ENCODE data around the gene PHEX. TPM values are rescaled to one million over a fixed set of nuclear protein-coding genes. Genes with fewer than 3 reads are reported as not detected.

PHEX gene
- polyA plus RNA-seq, 10 donors: 0.56 to 3.9 (median 0.97) TPM

DNA sequence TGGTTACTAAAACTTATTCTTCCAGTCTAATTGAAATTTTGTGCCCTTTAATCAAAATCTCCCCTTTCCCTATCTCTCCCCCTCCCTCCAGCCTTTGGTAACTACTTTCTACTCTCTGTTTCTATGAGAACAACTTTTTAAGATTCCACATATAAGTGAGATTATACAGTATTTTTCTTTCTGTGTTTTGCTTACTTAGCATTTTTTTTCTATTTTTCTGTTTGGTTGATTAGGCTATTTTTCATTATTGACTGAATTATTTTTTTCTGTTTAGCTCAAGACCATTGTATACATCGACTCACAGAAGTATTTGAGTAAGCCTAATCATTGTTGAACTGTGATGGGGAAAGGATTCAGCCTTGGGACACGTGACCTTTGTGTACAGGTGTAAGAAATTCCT is 116.4 kb downstream of the PHEX start:
- no peak for DNase-seq

- no peak for DNase-seq
Measured at GRCh38 chrX:22150371-22150770, 118.2 kb downstream of the PHEX start.

- no peak for DNase-seq
Measured at GRCh38 chrX:22155126-22155525, 123.0 kb downstream of the PHEX start.

DNA sequence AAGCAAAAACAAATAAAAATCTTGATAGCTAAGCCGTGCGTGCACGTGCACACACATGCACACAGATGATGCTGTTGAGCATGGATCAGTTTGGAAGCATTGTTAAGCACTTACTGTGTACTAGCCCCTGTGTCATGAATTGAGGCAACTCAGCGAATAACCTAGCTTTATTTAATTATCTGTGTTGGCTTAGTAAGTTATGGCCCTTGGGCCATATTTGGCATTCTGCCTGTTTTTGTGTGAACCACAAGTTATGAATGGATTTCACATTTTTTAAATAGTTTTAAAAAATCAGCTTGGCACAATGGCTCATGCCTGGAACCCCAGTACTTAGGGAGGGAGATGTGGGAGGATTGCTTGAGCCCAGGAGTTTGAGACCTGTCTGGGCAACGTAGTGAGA is 126.9 kb downstream of the PHEX start:
- DNase-seq: peak in 1 of 3 donors; percentile 25

DNA sequence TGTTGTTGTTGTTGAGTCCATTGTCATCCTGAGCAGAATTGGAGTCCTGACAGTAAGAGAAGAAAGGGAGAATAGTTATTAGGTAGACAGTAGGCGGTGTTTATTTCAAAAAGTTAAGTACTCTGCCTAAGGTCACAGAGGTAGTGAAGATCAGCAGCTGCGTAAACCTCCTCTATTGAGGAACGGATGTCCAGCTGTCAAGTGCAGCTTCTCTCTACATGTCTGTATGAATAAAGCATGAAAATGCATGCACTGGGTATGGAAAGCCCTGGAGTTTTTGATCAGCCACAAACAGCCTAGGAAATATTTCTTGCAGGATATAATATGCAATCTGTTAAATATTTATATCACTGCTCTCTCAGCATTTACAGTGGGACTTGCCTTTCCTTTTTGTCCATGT is 131.2 kb downstream of the PHEX start:
- DNase-seq: no peak

DNA sequence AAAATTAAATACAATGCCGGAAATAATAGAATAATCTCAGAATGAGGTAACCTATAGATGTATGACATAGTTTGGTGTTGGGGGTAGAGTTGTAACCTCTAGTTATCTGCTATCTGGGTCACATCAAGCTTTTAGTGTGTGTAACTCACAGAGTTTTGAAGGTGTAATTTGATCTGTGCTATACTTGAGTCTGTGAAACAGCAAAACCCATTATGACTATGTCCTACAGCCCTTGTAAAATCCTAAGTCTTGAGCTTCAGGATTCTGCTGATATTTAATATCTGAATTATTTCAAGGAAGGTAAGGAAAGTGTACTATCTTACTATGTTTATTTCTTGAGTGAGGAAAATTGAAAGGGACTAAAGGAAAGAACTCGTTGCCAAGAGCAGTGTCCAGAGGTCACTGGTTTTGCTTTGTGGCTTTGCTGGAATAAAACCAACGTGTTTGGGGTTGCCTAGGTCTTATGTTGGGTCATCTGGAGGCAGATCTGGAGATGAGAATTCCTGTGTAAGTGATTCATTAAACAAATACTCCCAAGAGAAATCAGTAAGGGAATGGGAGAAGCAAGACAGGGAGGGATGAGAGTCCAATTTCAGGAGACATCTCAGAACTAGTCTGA is 132.8 kb downstream of the PHEX start:
- DNase-seq: peak in 1 of 3 donors; percentile 10

DNA sequence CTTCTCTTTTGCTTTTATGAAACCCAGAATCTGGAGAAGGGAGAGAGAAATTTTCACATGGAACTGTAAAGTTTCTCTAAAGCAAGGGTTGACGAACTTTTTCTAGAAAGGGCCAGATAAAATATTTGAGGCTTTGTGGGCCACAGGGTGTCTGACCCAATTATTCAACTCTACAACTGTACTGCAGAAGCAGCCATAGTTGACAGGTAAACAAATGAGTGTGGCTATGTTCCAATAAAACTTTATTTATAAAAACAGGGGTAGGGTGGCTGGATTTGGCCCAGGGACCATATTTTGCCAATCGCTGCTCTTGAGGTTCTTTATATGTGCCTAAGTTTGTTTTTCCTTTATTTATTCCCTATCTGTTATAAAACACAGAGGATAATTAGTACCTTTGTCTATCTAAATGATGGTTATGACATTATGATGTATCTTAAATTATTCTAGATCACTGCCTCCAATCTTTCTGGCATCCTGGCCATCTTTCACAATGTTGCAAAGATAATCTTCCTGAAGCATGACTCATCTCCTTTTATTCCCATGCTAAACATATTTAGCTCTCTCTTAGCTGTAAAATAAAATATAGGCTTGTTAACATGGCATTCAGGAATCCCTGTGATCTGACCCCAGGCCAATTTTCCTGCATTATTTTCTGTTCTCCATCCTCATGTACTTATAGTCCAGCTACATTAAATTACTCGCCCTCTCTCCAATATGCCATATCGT is 133.8 kb downstream of the PHEX start:
- no peak for DNase-seq

DNA sequence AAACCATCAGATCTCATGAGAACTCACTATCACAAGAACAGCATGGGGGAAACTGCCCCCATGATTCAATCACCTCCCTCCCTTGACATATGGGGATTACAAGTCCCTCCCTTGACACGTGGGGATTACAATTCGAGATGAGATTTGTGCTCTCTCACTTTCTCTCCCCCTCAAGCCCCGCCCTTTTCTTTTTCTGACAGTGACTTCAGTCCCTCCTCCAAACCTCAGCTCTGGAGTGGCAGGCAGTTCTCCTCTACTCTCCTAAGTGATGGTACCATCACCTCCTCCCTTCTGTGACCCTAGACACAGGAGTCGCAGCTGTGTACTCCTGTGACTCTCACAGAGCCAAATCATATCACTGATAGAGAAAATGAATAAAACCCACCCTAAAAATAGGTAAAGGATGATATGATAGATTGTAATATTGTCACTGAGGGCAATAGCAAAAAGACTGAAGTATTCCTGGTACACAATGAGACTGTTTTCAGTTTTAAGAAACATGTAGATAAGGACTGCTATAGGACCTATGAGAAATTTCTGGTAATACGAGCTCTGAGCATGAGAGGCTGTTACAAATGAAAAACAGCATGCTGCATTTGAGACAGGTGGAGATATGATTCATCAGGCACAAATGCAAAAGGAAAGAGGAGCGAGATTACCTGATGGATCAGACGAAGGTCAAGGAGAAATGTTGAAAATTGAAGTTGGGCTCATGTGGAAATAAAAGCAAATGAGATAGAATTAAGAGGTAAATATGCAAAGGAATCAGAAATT is 139.3 kb downstream of the PHEX start:
- no peak for DNase-seq

GRCh38 chrX:22173966-22174365 is 141.8 kb downstream of the PHEX start:
- DNase-seq: peak; percentile 10 to 26 (median 24)

GRCh38 chrX:22177950-22178515 is 145.9 kb downstream of the PHEX start:
- DNase-seq: no peak

DNA sequence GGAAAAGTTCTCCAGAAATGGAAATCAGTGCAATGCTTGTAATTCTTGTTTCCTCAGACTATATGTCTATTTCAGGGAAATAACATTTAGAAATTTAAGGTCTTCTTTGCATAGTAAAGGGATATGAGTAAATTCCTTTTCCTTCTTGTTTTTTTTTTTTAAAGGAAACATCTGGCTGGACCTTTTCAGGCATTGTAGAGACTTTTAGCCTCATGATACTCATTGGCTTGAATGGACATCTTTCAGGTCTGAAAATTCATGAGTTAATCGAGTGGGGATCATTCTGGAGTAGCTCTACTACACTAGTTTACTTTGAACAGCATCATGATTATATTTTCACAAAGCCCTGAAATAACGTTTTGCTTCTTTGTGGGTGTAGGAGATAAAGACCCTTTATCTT is 152.0 kb downstream of the PHEX start:
- DNase-seq: no peak

DNA sequence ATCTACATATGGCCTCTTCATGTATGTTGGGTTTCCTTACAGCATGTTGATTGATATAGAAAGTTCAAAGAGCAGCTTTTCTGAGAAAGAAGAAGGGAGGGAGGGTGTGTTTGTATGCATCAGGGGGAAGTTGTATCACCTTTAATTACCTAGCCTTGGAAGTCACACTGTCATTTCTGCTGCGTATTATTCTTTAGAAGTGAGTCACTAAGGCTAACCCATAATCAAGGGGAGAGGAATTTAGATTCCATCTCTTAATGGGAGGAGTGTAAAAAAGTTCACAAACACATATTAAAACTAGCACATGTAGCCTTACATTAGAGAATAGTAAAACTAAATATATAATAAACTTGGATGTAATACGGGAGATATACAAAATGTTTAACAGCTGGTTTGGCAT is 154.0 kb downstream of the PHEX start:
- DNase-seq: no peak

DNA sequence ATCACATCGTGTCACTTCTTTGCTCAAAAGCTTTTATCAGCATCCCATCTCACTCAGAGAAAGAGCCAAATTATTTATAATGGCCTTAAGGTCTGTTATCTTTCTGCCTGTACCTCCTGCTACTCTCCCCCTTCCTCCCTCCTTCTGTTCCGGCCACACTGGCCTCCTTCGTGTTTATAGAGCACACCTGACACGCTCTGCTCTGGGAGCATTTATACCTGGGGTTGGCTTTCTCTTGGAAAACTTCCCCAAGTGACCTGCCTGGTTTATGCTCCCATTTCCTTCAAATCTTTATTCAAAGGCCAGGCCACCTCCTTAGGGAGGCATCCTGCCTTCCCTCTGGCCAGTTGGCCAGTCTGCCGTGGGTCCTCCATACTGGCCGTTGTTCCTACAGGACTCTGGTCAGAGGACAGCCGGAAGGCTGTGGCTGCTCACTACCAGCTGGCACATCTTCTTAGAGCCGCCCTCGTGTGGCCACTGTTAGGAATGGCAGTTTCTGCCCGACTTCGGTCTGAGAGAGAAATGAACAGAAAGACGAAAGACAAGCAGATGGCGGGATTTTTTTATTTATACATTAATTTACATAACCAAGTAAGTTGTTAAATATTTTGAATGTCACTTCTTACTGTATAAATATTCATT is 160.4 kb downstream of the PHEX start:
- peak; percentile 25 to 44 (median 38) for DNase-seq

- DNase-seq: no peak
Measured at GRCh38 chrX:22193851-22194659, 161.9 kb downstream of the PHEX start.

- no peak for DNase-seq
Measured at GRCh38 chrX:22194660-22194945, 162.5 kb downstream of the PHEX start.

- no peak for DNase-seq
Measured at GRCh38 chrX:22196149-22196548, 164.0 kb downstream of the PHEX start.

- DNase-seq: no peak
Measured at GRCh38 chrX:22202251-22202650, 170.1 kb downstream of the PHEX start.

- peak in 2 of 3 donors; percentile 2 for DNase-seq
Measured at GRCh38 chrX:22203186-22203585, 171.1 kb downstream of the PHEX start.

DNA sequence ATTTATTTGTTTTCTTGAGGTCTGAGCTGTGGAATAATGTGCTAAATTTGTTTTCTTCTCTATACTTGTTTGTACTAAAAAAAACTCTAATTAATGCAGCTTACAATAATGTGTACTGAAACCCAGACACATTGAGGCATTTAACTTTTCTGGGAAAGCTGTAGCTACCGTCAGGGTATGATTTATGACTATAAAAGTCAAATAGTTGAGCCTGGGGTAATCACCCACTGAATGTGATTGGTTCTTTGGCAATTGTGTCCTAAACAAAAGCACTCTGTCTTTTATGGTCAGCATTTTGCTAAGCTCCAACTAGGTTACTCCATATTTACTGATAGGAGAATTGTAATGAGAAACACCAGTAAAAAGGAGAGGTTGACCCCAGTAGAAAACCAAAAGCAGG is 174.7 kb downstream of the PHEX start:
- DNase-seq: no peak

- peak in 1 of 3 donors; percentile 82 for DNase-seq
Measured at GRCh38 chrX:22220941-22221340, 188.8 kb downstream of the PHEX start.

GRCh38 chrX:22234380-22234779 is 202.3 kb downstream of the PHEX start:
- DNase-seq: no peak

Data from muscle of back (tissue), 11 donors.